CD14-positive monocyte (primary cell): Measurements from ENCODE around the gene C16orf92. TPM values are rescaled to one million over a fixed set of nuclear protein-coding genes. Genes with fewer than 3 reads are reported as not detected.

Experiments used
- DNase-seq, 3 donors: peaks; one replicate each; pipeline ENCODE4 v3.0.0-alpha.2; 2011 to 2022
- H2AFZ ChIP-seq: 2 replicates; pipeline ENCODE4 v1.6.0; 2012; ENCODE audit warnings: mild to moderate bottlenecking, low read depth, low read length, inconsistent platforms; ENCODE audit not compliant: insufficient read depth, poor library complexity, severe bottlenecking
- H3K27ac ChIP-seq, 2 donors: 1 replicate in 1 of 2; 2 replicates in 1 of 2; pipeline ENCODE4 v1.5.1; 2012 to 2013; ENCODE audit warnings: low read length in 2 of 2, control low read depth in 1 of 2, inconsistent platforms in 1 of 2, low read depth in 1 of 2, mild to moderate bottlenecking in 1 of 2
- H3K27me3 ChIP-seq, 2 donors: one replicate each; pipeline versions ENCODE4 v1.6.0 to v1.6.1; 2011 to 2013; ENCODE audit warnings: low read length in 2 of 2; ENCODE audit not compliant: control insufficient read depth in 2 of 2, insufficient read depth in 2 of 2
- H3K36me3 ChIP-seq, 2 donors: replicated peaks in 1 of 2; 1 replicate in 1 of 2; 2 replicates in 1 of 2; pipeline versions ENCODE4 v1.5.1 to v1.6.1; 2012 to 2013; ENCODE audit warnings: low read length in 2 of 2, control low read depth in 1 of 2, inconsistent platforms in 1 of 2, mild to moderate bottlenecking in 1 of 2; ENCODE audit not compliant: insufficient read depth in 2 of 2, control insufficient read depth in 1 of 2
- H3K4me1 ChIP-seq, 2 donors: 1 replicate in 1 of 2; 2 replicates in 1 of 2; pipeline versions ENCODE4 v1.5.1 to v1.6.1; 2012 to 2013; ENCODE audit warnings: low read length in 2 of 2, control low read depth in 1 of 2, inconsistent platforms in 1 of 2, mild to moderate bottlenecking in 1 of 2, moderate library complexity in 1 of 2; ENCODE audit not compliant: insufficient read depth in 2 of 2, control insufficient read depth in 1 of 2
- H3K4me2 ChIP-seq: replicated peaks from 2 replicates; pipeline ENCODE3; 2012; ENCODE audit warnings: low read length, moderate library complexity, mild to moderate bottlenecking; ENCODE audit not compliant: poor library complexity, severe bottlenecking; ENCODE audit errors: extremely low read depth
- H3K4me3 ChIP-seq, 3 experiments: fragments of 200-600 bp in 1 of 3; sonication (generic) in 1 of 3; replicated peaks in 1 of 3; 1 replicate in 2 of 3; 2 replicates in 1 of 3; pipeline ENCODE4 v1.5.1; 2011 to 2013; ENCODE audit warnings: low read length in 3 of 3, mild to moderate bottlenecking in 3 of 3, control low read depth in 2 of 3, low read depth in 2 of 3, inconsistent platforms in 1 of 3, moderate library complexity in 1 of 3
- H3K79me2 ChIP-seq: 2 replicates; pipeline ENCODE4 v1.6.0; 2012; ENCODE audit warnings: mild to moderate bottlenecking, control low read depth, inconsistent platforms, low read length, moderate library complexity; ENCODE audit not compliant: insufficient read depth
- H3K9ac ChIP-seq: 2 replicates; pipeline ENCODE4 v1.6.0; 2017; ENCODE audit warnings: low read length, mild to moderate bottlenecking; ENCODE audit not compliant: insufficient read depth, poor library complexity, severe bottlenecking
- H3K9me3 ChIP-seq, 2 donors: replicated peaks in 1 of 2; 1 replicate in 1 of 2; 2 replicates in 1 of 2; pipeline versions ENCODE4 v1.5.1 to v1.6.1; 2012 to 2013; ENCODE audit warnings: low read length in 2 of 2, control low read depth in 1 of 2; ENCODE audit not compliant: control insufficient read depth in 1 of 2, insufficient read depth in 1 of 2
- H4K20me1 ChIP-seq: 2 replicates; pipeline ENCODE4 v1.6.0; 2012; ENCODE audit warnings: mild to moderate bottlenecking, low read length, control low read depth, moderate library complexity; ENCODE audit not compliant: insufficient read depth
- H3K27ac Mint-ChIP-seq, 7 donors: one replicate each; pipeline ENCODE4 v1.8.0; 2020; ENCODE audit warnings: mild to moderate bottlenecking in 7 of 7, mixed read lengths in 7 of 7, moderate library complexity in 6 of 7, inconsistent platforms in 2 of 7
- H3K27me3 Mint-ChIP-seq, 3 donors: one replicate each; pipeline ENCODE4 v1.8.0; 2021 to 2022; ENCODE audit warnings: low read depth in 3 of 3, mild to moderate bottlenecking in 3 of 3, mixed read lengths in 3 of 3, moderate library complexity in 3 of 3, inconsistent platforms in 1 of 3
- H3K36me3 Mint-ChIP-seq, 2 donors: one replicate each; pipeline ENCODE4 v1.8.0; 2020; ENCODE audit warnings: mixed read lengths in 2 of 2, inconsistent platforms in 1 of 2, mild to moderate bottlenecking in 1 of 2
- H3K4me1 Mint-ChIP-seq: one replicate; pipeline ENCODE4 v1.8.0; 2020; ENCODE audit warnings: mild to moderate bottlenecking, mixed read lengths
- H3K4me3 Mint-ChIP-seq, 2 donors: one replicate each; pipeline ENCODE4 v1.8.0; 2020; ENCODE audit warnings: mild to moderate bottlenecking in 2 of 2, mixed read lengths in 2 of 2, moderate library complexity in 1 of 2
- H3K9me3 Mint-ChIP-seq, 7 donors: one replicate each; pipeline ENCODE4 v1.8.0; 2020 to 2022; ENCODE audit warnings: mixed read lengths in 7 of 7, mild to moderate bottlenecking in 6 of 7, moderate library complexity in 6 of 7, inconsistent platforms in 2 of 7
- WGBS: methylation state at CpG from one replicate; pipeline ENCODE4 v1.1.5; 2013; ENCODE audit warnings: missing lambda C conversion rate; ENCODE audit not compliant: insufficient coverage; 5-methylcytosine and 5-hydroxymethylcytosine counted together
- intact Hi-C, 2 donors: fragments of 100-400 bp; cut with micrococcal nuclease; formaldehyde crosslinking; loops; one replicate each; pipeline versions ENCODE4 v1.15.0 to v1.15.1; 2023
- polyA plus RNA-seq, 3 donors: library from polyadenylated mRNA; depleted of rRNA in 1 of 3; unstranded in 2 of 3; stranded (reverse) in 1 of 3; fragments of 300-500 nt in 2 of 3; fragments of >200 nt in 1 of 3; fragmentation: Illumina TruSeq in 2 of 3; gene quantifications; 1 replicate in 2 of 3; 2 replicates in 1 of 3; pipeline ENCODE4 v1.2.3, GENCODE V29; 2012 to 2021
- TF ChIP-seq, protein P1 (sequence below): fragments of 200-600 bp; IDR thresholded peaks from one replicate; pipeline ENCODE4 v1.8.0; 2022; ENCODE audit warnings: antibody characterized with exemption, mild to moderate bottlenecking

Gene C16orf92
- polyA plus RNA-seq, 3 donors, result not detected

DNA sequence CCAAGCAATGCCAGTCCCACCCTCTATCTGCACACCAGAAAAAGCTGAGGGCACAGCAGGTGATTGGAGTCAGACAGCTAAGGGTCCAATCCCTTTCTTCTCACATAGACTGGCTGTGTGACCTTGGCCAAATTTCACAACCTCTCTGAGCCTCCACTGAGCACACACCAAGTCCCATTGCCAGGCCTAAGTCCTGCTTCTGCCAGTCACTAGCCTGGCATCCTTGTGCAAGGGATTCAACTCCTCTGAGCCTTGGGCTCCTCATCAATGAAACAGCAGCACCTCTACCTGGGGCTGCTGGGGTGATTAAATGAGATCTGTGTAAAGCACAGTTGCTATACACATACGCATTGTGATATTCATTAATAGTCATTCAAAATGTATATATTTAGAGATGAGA is 23.6 kb downstream of the C16orf92 start:
- Histone ChIP-seq H3K27ac (no peak overlapping the region), H3K9ac (no peak overlapping the region), H4K20me1 (no peaks in the 10 kb centered on the region), H2AFZ (no peak overlapping the region), H3K4me2 (no peak overlapping the region), H3K9me3 (no peaks in the 10 kb centered on the region), H3K36me3 (no peaks in the 10 kb centered on the region), H3K27me3 (no peaks in the 10 kb centered on the region), H3K4me3 (no peak overlapping the region), H3K79me2 (peaks cover 1% of the 10 kb centered on the region), H3K4me1 (no peaks in the 10 kb centered on the region)
- Mint-ChIP-seq H3K4me3 (no peak overlapping the region), H3K27ac (no peak overlapping the region), H3K9me3 (peaks cover 0 to 3% (median 0%) of the 10 kb centered on the region in 7 donors), H3K4me1 (peaks cover 2% of the 10 kb centered on the region), H3K36me3 (no peaks in the 10 kb centered on the region), H3K27me3 (peaks cover 0 to 4% (median 1%) of the 10 kb centered on the region in 3 donors)
- no CpG with 5 or more reads among the region's 1 CpG for WGBS
- intact Hi-C loops, result no loop called here
- TF ChIP-seq, protein P1, sequence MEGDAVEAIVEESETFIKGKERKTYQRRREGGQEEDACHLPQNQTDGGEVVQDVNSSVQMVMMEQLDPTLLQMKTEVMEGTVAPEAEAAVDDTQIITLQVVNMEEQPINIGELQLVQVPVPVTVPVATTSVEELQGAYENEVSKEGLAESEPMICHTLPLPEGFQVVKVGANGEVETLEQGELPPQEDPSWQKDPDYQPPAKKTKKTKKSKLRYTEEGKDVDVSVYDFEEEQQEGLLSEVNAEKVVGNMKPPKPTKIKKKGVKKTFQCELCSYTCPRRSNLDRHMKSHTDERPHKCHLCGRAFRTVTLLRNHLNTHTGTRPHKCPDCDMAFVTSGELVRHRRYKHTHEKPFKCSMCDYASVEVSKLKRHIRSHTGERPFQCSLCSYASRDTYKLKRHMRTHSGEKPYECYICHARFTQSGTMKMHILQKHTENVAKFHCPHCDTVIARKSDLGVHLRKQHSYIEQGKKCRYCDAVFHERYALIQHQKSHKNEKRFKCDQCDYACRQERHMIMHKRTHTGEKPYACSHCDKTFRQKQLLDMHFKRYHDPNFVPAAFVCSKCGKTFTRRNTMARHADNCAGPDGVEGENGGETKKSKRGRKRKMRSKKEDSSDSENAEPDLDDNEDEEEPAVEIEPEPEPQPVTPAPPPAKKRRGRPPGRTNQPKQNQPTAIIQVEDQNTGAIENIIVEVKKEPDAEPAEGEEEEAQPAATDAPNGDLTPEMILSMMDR, result no peak
- no peak for DNase-seq

DNA sequence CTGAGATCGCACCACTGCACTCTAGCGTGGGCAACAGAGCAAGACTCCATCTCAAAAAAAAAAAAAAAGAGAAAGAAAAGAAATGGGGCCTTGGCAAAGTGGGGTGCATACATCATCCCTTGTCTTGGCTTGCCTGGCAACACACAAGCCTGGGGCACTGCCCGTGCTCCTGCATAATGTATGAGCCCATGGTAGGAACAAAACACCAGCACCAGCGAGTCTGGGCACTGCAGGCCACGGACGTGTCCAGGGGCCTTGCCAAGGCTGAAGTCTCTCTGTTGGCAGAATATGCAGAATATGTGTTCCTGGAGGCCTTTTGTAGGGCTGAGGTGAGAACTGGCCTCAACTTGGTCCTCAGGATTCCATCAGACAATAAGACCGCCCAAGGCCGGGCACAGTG is 26.9 kb downstream of the C16orf92 start:
- no peaks in the 10 kb centered on the region for H3K27me3 ChIP-seq
- H3K36me3 ChIP-seq, result no peaks in the 10 kb centered on the region
- TF ChIP-seq, protein P1, result no peak
- peaks cover 0 to 1% (median 0%) of the 10 kb centered on the region in 3 donors for H3K27me3 Mint-ChIP-seq
- no peak overlapping the region for H3K27ac Mint-ChIP-seq
- peaks cover 2% of the 10 kb centered on the region for H3K79me2 ChIP-seq
- 98% methylated on average over 6 of the region's 8 CpGs for WGBS
- no peak overlapping the region for H2AFZ ChIP-seq
- intact Hi-C loops, result no loop called here
- no peak overlapping the region for H3K27ac ChIP-seq
- no peaks in the 10 kb centered on the region for H4K20me1 ChIP-seq
- H3K4me3 Mint-ChIP-seq, result no peak overlapping the region
- no peaks in the 10 kb centered on the region for H3K9me3 ChIP-seq
- no peak for DNase-seq
- H3K9ac ChIP-seq, result no peak overlapping the region
- H3K9me3 Mint-ChIP-seq, result peaks cover 0 to 3% (median 0%) of the 10 kb centered on the region in 7 donors
- H3K4me3 ChIP-seq, result no peak overlapping the region
- H3K4me2 ChIP-seq, result no peak overlapping the region
- peaks cover 15% of the 10 kb centered on the region for H3K4me1 Mint-ChIP-seq
- H3K36me3 Mint-ChIP-seq, result no peaks in the 10 kb centered on the region
- peaks cover 11 to 18% of the 10 kb centered on the region in 2 donors for H3K4me1 ChIP-seq
